HepG2 (cell line): ENCODE results near the gene AUNIP. TPM values are rescaled to one million over a fixed set of nuclear protein-coding genes. Genes with fewer than 3 reads are reported as not detected.

Experiments used
- ATAC-seq: fragments of 200-7000 bp; cut with Tn5 transposase; 3 replicates; pipeline ENCODE4 v1.9.1; 2020; ENCODE audit warnings: mild to moderate bottlenecking, moderate library complexity
- BruUV-seq: library from RNA; stranded (reverse); fragments of 400-500 nt; replicated peaks from 2 replicates; lab custom pipeline; 2021; lab: Mats Ljungman, UMichigan
- CTCF ChIA-PET: fragments of 300-600 bp; formaldehyde crosslinking; extraction: SDS; loops from one replicate; lab custom pipeline; 2021; ENCODE audit warnings: low total read pairs, inconsistent platforms, low intra/inter-chr PET ratio; lab: Yijun Ruan, JAX
- POLR2A ChIA-PET: fragments of 350-600 bp; sonication (Branson Sonifier 250); formaldehyde crosslinking; loops from one replicate; lab custom pipeline; 2020; ENCODE audit warnings: antibody characterized with exemption, inconsistent platforms; lab: Yijun Ruan, JAX
- DNase-seq: peaks from one replicate; pipeline ENCODE4 v3.0.0-alpha.2; 2015; ENCODE audit warnings: low spot score
- FAIRE-seq: peaks from 3 replicates; lab custom pipeline; 2011; peaks lifted over from hg19 to GRCh38; lab: Jason Lieb, UNC
- H2AFZ ChIP-seq: one replicate; pipeline ENCODE4 v1.6.1; 2011; ENCODE audit warnings: low read length, inconsistent platforms
- H3K27ac ChIP-seq: fragments of 300-600 bp; 3 replicates; pipeline ENCODE4 v1.8.0; 2011; ENCODE audit warnings: mixed run types, mild to moderate bottlenecking, mixed read lengths, low read length, inconsistent platforms; ENCODE audit not compliant: insufficient read depth; ENCODE audit errors: extremely low read length
- H3K27me3 ChIP-seq, 2 experiments: fragments of 200-600 bp in 1 of 2; 2 replicates in 1 of 2; 3 replicates in 1 of 2; pipeline versions ENCODE4 v1.6.0 to v1.8.0; 2011; ENCODE audit warnings: low read length in 2 of 2, mild to moderate bottlenecking in 2 of 2, moderate library complexity in 2 of 2, inconsistent platforms in 1 of 2; ENCODE audit not compliant: insufficient read depth in 2 of 2, control insufficient read depth in 1 of 2
- H3K36me3 ChIP-seq, 2 experiments: fragments of 200-600 bp in 1 of 2; replicated peaks in 1 of 2; 2 replicates in 1 of 2; 3 replicates in 1 of 2; pipeline versions ENCODE4 v1.5.1 to v1.8.0; 2011; ENCODE audit warnings: low read length in 2 of 2, inconsistent platforms in 1 of 2; ENCODE audit not compliant: insufficient read depth in 2 of 2, control insufficient read depth in 1 of 2
- H3K4me1 ChIP-seq: 2 replicates; pipeline ENCODE4 v1.5.1; 2012; ENCODE audit warnings: low read length, inconsistent platforms; ENCODE audit not compliant: insufficient read depth
- H3K4me2 ChIP-seq: 2 replicates; pipeline ENCODE4 v1.6.0; 2011; ENCODE audit warnings: low read depth, low read length, inconsistent platforms
- H3K4me3 ChIP-seq, 3 experiments: fragments of 200-600 bp in 1 of 3; sonication (generic), shearing (Covaris generic) in 1 of 3; replicated peaks in 1 of 3; 2 replicates each; pipeline ENCODE4 v1.5.1; 2011 to 2016; ENCODE audit warnings: low read length in 3 of 3, inconsistent platforms in 2 of 3, low read depth in 2 of 3, mild to moderate bottlenecking in 2 of 3, control low read depth in 1 of 3, mixed read lengths in 1 of 3; ENCODE audit not compliant: insufficient read depth in 1 of 3
- H3K79me2 ChIP-seq: one replicate; pipeline ENCODE4 v1.6.1; 2011; ENCODE audit warnings: low read length, inconsistent platforms; ENCODE audit not compliant: insufficient read depth
- H3K9ac ChIP-seq: 2 replicates; pipeline ENCODE4 v1.6.0; 2011; ENCODE audit warnings: mild to moderate bottlenecking, low read depth, low read length, inconsistent platforms; ENCODE audit not compliant: insufficient read depth
- H3K9me3 ChIP-seq: 2 replicates; pipeline ENCODE4 v1.5.1; 2012; ENCODE audit warnings: mild to moderate bottlenecking, low read length
- H4K20me1 ChIP-seq: 2 replicates; pipeline ENCODE4 v1.6.0; 2011; ENCODE audit warnings: inconsistent platforms, mild to moderate bottlenecking, low read length, moderate library complexity; ENCODE audit not compliant: insufficient read depth
- RAD21 ChIP-seq: fragments of 450-650 bp; formaldehyde crosslinking; IDR thresholded peaks from 2 replicates; pipeline ENCODE4 v1.5.0; 2020; ENCODE audit warnings: mild to moderate bottlenecking
- STAG1 ChIP-seq: sonication (generic); formaldehyde crosslinking; IDR thresholded peaks from 2 replicates; pipeline ENCODE4 v1.4.0; 2020; ENCODE audit warnings: missing genetic modification reagents
- ZNF850 ChIP-seq: sonication (generic); formaldehyde crosslinking; conservative IDR thresholded peaks from 2 replicates; pipeline ENCODE4 v1.9.0; 2021; ENCODE audit warnings: mild to moderate bottlenecking, missing genetic modification reagents
- WGBS: methylation state at CpG from one replicate; pipeline ENCODE4 v1.1.6; 2017; ENCODE audit warnings: low lambda C conversion rate; 5-methylcytosine and 5-hydroxymethylcytosine counted together
- in situ Hi-C: cut with HindIII; loops from 2 replicates; pipeline ENCODE4 v1.10.0; 2017; ENCODE audit warnings: low pct_unique_long_range_greater_than_20kb; ENCODE audit not compliant: extremely low pct_ligation_motif_present
- intact Hi-C: fragments of 100-400 bp; cut with micrococcal nuclease; formaldehyde crosslinking; loops from one replicate; pipeline ENCODE4 v1.10.0; 2022; ENCODE audit not compliant: unreplicated experiment
- polyA plus RNA-seq, 8 experiments: library from polyadenylated mRNA; depleted of rRNA in 3 of 8; stranded (reverse) in 7 of 8; unstranded in 1 of 8; fragments of >200 nt; fragmentation: Illumina TruSeq in 4 of 8; extraction: Trizol in 4 of 8; gene quantifications; 2 replicates each; pipeline versions ENCODE4 v1.2.1 to v1.2.3, GENCODE V29; 2011 to 2016; ENCODE audit warnings: low read depth in 4 of 8, missing spikeins in 1 of 8, mixed read lengths in 1 of 8; ENCODE audit not compliant: insufficient read depth in 1 of 8
- total RNA-seq, 5 experiments: library from RNA; depleted of rRNA; stranded (reverse); fragments of >200 nt; fragmentation: Illumina TruSeq; extraction: Trizol; gene quantifications; 2 replicates each; pipeline ENCODE4 v1.2.3, GENCODE V29; 2016; ENCODE audit warnings: low read depth in 1 of 5
- TF ChIP-seq, protein P1 (sequence below): sonication (generic); formaldehyde crosslinking; conservative IDR thresholded peaks from 2 replicates; pipeline ENCODE4 v1.8.1; 2023; ENCODE audit warnings: missing genetic modification reagents
- TF ChIP-seq, protein P2 (sequence below): sonication (generic); formaldehyde crosslinking; IDR thresholded peaks from 2 replicates; pipeline ENCODE4 v1.5.0; 2020; ENCODE audit warnings: mild to moderate bottlenecking, missing genetic modification reagents, moderate library complexity
- TF ChIP-seq, protein P3 (sequence below): sonication (generic); formaldehyde crosslinking; IDR thresholded peaks from 2 replicates; pipeline ENCODE4 v1.5.1; 2020; ENCODE audit warnings: mild to moderate bottlenecking, missing genetic modification reagents, moderate library complexity

Gene AUNIP
- total and polyA plus RNA-seq, 2 of the 13 experiments (the other 11 are each of a cell fraction or from before 2014, with no cell fraction given) = 3.8 to 12.3 TPM

DNA sequence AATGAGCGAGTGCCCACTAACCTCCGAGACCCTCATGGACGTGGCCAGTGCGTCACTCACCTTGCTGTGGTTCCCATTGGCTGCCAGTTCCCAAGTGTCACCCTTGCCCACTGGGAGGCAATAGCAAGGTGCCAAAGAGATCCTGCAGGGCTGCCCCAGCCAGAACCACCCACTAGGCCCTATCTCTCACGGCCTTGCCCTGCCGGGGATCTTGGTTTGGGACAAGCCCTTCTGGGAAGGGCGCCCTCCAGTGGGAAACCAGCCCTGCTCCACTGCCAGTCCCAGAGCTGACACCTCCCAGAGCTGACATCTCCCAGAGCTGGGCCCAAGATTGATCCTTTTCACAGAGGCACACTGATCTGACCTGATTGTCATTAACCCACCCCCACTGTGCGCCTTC, 61.3 kb downstream of the AUNIP start:
- Histone ChIP-seq H3K27ac (no peak overlapping the region), H4K20me1 (no peaks in the 10 kb centered on the region), H3K27me3 (peaks cover 0 to 17% of the 10 kb centered on the region in 2 experiments; a peak in 2 of 5 replicates), H2AFZ (no peak overlapping the region), H3K4me3 (no peak overlapping the region), H3K36me3 (no peaks in the 10 kb centered on the region), H3K79me2 (no peaks in the 10 kb centered on the region), H3K9ac (no peak overlapping the region), H3K9me3 (no peaks in the 10 kb centered on the region), H3K4me2 (no peak overlapping the region), H3K4me1 (peaks cover 26% of the 10 kb centered on the region)
- in situ Hi-C loops = loop anchor here (5.0 kb wide), 1 partner anchor 41 kb away; no protein-coding TSS in a partner anchor
- POLR2A ChIA-PET = no interaction called here
- no TSS peak for BruUV-seq
- 0 out of 2 replicates have a peak, but pooled peaks have one; percentile 12 for TF ChIP-seq RAD21 (CRISPR knock-in tag)
- TF ChIP-seq, protein P1, sequence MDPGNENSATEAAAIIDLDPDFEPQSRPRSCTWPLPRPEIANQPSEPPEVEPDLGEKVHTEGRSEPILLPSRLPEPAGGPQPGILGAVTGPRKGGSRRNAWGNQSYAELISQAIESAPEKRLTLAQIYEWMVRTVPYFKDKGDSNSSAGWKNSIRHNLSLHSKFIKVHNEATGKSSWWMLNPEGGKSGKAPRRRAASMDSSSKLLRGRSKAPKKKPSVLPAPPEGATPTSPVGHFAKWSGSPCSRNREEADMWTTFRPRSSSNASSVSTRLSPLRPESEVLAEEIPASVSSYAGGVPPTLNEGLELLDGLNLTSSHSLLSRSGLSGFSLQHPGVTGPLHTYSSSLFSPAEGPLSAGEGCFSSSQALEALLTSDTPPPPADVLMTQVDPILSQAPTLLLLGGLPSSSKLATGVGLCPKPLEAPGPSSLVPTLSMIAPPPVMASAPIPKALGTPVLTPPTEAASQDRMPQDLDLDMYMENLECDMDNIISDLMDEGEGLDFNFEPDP (CRISPR knock-in tag) = no peak
- TF ChIP-seq, protein P2, sequence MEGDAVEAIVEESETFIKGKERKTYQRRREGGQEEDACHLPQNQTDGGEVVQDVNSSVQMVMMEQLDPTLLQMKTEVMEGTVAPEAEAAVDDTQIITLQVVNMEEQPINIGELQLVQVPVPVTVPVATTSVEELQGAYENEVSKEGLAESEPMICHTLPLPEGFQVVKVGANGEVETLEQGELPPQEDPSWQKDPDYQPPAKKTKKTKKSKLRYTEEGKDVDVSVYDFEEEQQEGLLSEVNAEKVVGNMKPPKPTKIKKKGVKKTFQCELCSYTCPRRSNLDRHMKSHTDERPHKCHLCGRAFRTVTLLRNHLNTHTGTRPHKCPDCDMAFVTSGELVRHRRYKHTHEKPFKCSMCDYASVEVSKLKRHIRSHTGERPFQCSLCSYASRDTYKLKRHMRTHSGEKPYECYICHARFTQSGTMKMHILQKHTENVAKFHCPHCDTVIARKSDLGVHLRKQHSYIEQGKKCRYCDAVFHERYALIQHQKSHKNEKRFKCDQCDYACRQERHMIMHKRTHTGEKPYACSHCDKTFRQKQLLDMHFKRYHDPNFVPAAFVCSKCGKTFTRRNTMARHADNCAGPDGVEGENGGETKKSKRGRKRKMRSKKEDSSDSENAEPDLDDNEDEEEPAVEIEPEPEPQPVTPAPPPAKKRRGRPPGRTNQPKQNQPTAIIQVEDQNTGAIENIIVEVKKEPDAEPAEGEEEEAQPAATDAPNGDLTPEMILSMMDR = peak; percentile 67
- peak; percentile 44 for TF ChIP-seq STAG1 (CRISPR knock-in tag)
- TF ChIP-seq ZNF850 (CRISPR knock-in tag) = no peak
- TF ChIP-seq, protein P3, sequence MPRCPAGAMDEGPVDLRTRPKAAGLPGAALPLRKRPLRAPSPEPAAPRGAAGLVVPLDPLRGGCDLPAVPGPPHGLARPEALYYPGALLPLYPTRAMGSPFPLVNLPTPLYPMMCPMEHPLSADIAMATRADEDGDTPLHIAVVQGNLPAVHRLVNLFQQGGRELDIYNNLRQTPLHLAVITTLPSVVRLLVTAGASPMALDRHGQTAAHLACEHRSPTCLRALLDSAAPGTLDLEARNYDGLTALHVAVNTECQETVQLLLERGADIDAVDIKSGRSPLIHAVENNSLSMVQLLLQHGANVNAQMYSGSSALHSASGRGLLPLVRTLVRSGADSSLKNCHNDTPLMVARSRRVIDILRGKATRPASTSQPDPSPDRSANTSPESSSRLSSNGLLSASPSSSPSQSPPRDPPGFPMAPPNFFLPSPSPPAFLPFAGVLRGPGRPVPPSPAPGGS (CRISPR knock-in tag) = no peak
- intact Hi-C loops = loop anchor here (5.0 kb wide), 2 partner anchors 41 to 181 kb away; partner anchors contain the start of gene MAN1C1
- WGBS = 20% methylated on average over 5 of the region's 8 CpGs
- peak; percentile 62 for ATAC-seq
- no peak for FAIRE-seq
- DNase-seq = peak; percentile 13
- CTCF ChIA-PET = interaction anchor here (2.0 to 2.4 kb wide), 2 partner anchors 39 to 189 kb away, joined by 11 to 13 read pairs; no protein-coding TSS in a partner anchor
